IMR-90 (cell line): Measurements from ENCODE around the gene TMEM53. TPM values are rescaled to one million over a fixed set of nuclear protein-coding genes. Genes with fewer than 3 reads are reported as not detected.

ENCODE experiments used
- ATAC-seq: fragments of 200-7000 bp; cut with Tn5 transposase; 2 replicates; pipeline ENCODE4 v1.9.1; 2020; ENCODE audit warnings: low read depth, mild to moderate bottlenecking, moderate library complexity
- BruUV-seq: library from RNA; stranded (reverse); fragments of 400-500 nt; replicated peaks from 2 replicates; lab custom pipeline; 2021; lab: Mats Ljungman, UMichigan
- CTCF ChIA-PET: fragments of 300-600 bp; formaldehyde crosslinking; extraction: SDS; loops from one replicate; lab custom pipeline; 2021; ENCODE audit warnings: antibody characterized with exemption; lab: Yijun Ruan, JAX
- POLR2A ChIA-PET: fragments of 300-600 bp; sonication (Branson Sonifier 250); formaldehyde crosslinking; loops from one replicate; lab custom pipeline; 2022; ENCODE audit warnings: antibody characterized with exemption; ENCODE audit not compliant: unreplicated experiment; lab: Charles Lee
- DNase-seq: peaks from one replicate; pipeline ENCODE4 v3.0.0; 2013
- H2AFZ ChIP-seq: replicated peaks from 2 replicates; pipeline ENCODE3; 2013; ENCODE audit warnings: low read length, mild to moderate bottlenecking; ENCODE audit not compliant: poor library complexity
- H2AK5ac ChIP-seq: 2 replicates; pipeline ENCODE4 v1.6.1; 2013; ENCODE audit warnings: low read depth, low read length, inconsistent platforms
- H2AK9ac ChIP-seq: replicated peaks from 2 replicates; pipeline ENCODE3; 2013; ENCODE audit warnings: mild to moderate bottlenecking, low read depth, low read length, moderate library complexity; ENCODE audit not compliant: poor library complexity
- H2BK120ac ChIP-seq: 2 replicates; pipeline ENCODE4 v1.6.1; 2013; ENCODE audit warnings: low read depth, low read length, inconsistent platforms
- H2BK15ac ChIP-seq: 3 replicates; pipeline ENCODE4 v1.6.1; 2013; ENCODE audit warnings: low read depth, low read length, inconsistent platforms
- H2BK20ac ChIP-seq: 2 replicates; pipeline ENCODE4 v1.6.1; 2013; ENCODE audit warnings: low read depth, mild to moderate bottlenecking, inconsistent platforms, low read length, moderate library complexity
- H2BK5ac ChIP-seq: 2 replicates; pipeline ENCODE4 v1.6.1; 2013; ENCODE audit warnings: mild to moderate bottlenecking, low read depth, low read length, inconsistent platforms; ENCODE audit not compliant: poor library complexity, severe bottlenecking
- H3K14ac ChIP-seq: replicated peaks from 2 replicates; pipeline ENCODE4 v1.6.1; 2013; ENCODE audit warnings: low read depth, low read length, inconsistent platforms
- H3K18ac ChIP-seq: 2 replicates; pipeline ENCODE4 v1.6.1; 2013; ENCODE audit warnings: low read depth, low read length, control low read depth
- H3K23ac ChIP-seq: 2 replicates; pipeline ENCODE4 v1.6.1; 2013; ENCODE audit warnings: low read depth, low read length, inconsistent platforms
- H3K27ac ChIP-seq: 2 replicates; pipeline ENCODE4 v1.5.1; 2013; ENCODE audit warnings: mild to moderate bottlenecking, control low read depth, low read length; ENCODE audit not compliant: insufficient read depth
- H3K27me3 ChIP-seq: 2 replicates; pipeline ENCODE4 v1.6.1; 2013; ENCODE audit warnings: low read length; ENCODE audit not compliant: control insufficient read depth, insufficient read depth
- H3K36me3 ChIP-seq: 2 replicates; pipeline ENCODE4 v1.6.1; 2013; ENCODE audit warnings: low read length, mixed read lengths; ENCODE audit not compliant: control insufficient read depth, insufficient read depth
- H3K4ac ChIP-seq: 2 replicates; pipeline ENCODE4 v1.6.1; 2013; ENCODE audit warnings: low read depth, low read length, inconsistent platforms
- H3K4me1 ChIP-seq: 2 replicates; pipeline ENCODE4 v1.6.1; 2013; ENCODE audit warnings: low read length, mixed read lengths; ENCODE audit not compliant: control insufficient read depth, insufficient read depth
- H3K4me2 ChIP-seq: 2 replicates; pipeline ENCODE4 v1.6.1; 2013; ENCODE audit warnings: low read depth, mild to moderate bottlenecking, control low read depth, low read length, moderate library complexity
- H3K4me3 ChIP-seq: 2 replicates; pipeline ENCODE4 v1.5.1; 2013; ENCODE audit warnings: low read depth, mild to moderate bottlenecking, control low read depth, low read length, moderate library complexity; ENCODE audit not compliant: insufficient read depth
- H3K56ac ChIP-seq: 2 replicates; pipeline ENCODE4 v1.6.1; 2013; ENCODE audit warnings: low read length, inconsistent platforms; ENCODE audit not compliant: insufficient read depth; ENCODE audit errors: extremely low read depth
- H3K79me1 ChIP-seq, 2 experiments: 2 replicates each; pipeline ENCODE4 v1.6.1; 2013; ENCODE audit warnings: low read length in 2 of 2, inconsistent platforms in 1 of 2, low read depth in 1 of 2
- H3K9ac ChIP-seq: 2 replicates; pipeline ENCODE4 v1.6.1; 2013; ENCODE audit warnings: low read depth, low read length, control low read depth
- H3K9me1 ChIP-seq: 2 replicates; pipeline ENCODE4 v1.6.1; 2013; ENCODE audit warnings: low read length, inconsistent platforms; ENCODE audit not compliant: insufficient read depth
- H3K9me3 ChIP-seq: 2 replicates; pipeline ENCODE4 v1.6.1; 2013; ENCODE audit warnings: low read length; ENCODE audit not compliant: control insufficient read depth, insufficient read depth
- H4K20me1 ChIP-seq: 2 replicates; pipeline ENCODE4 v1.6.1; 2013; ENCODE audit warnings: low read length, inconsistent platforms; ENCODE audit not compliant: insufficient read depth
- H4K5ac ChIP-seq: 2 replicates; pipeline ENCODE4 v1.6.1; 2013; ENCODE audit warnings: mild to moderate bottlenecking, low read depth, low read length, control low read depth
- H4K8ac ChIP-seq, 2 experiments: 2 replicates each; pipeline ENCODE4 v1.6.1; 2013; ENCODE audit warnings: low read depth in 2 of 2, low read length in 2 of 2, control low read depth in 1 of 2, inconsistent platforms in 1 of 2
- H4K91ac ChIP-seq: 2 replicates; pipeline ENCODE4 v1.6.1; 2013; ENCODE audit warnings: low read depth, low read length, inconsistent platforms; ENCODE audit not compliant: insufficient read depth
- BHLHE40 ChIP-seq: fragments of 150-350 bp; IDR thresholded peaks from 2 replicates; pipeline ENCODE4 v1.6.1; 2016; ENCODE audit warnings: mild to moderate bottlenecking, low read depth, low read length
- CTCF ChIP-seq: conservative IDR thresholded peaks from 2 replicates; pipeline ENCODE4 v1.5.1; 2012; ENCODE audit warnings: mild to moderate bottlenecking, low read depth, low read length, improper control_type of control experiment
- MAFK ChIP-seq: IDR thresholded peaks from 2 replicates; pipeline ENCODE4 v1.6.1; 2012; ENCODE audit warnings: low read depth, low read length, improper control_type of control experiment
- MAZ ChIP-seq: IDR thresholded peaks from 2 replicates; pipeline ENCODE4 v1.6.1; 2012; ENCODE audit warnings: low read depth, mild to moderate bottlenecking, low read length, improper control_type of control experiment, moderate library complexity, borderline replicate concordance
- NFE2L2 ChIP-seq: fragments of 150-350 bp; IDR thresholded peaks from 2 replicates; pipeline ENCODE4 v1.6.1; 2016; ENCODE audit warnings: low read depth, mild to moderate bottlenecking, low read length
- POLR2A ChIP-seq: IDR thresholded peaks from 2 replicates; pipeline ENCODE4 v1.6.1; 2012; ENCODE audit warnings: mild to moderate bottlenecking, low read depth, low read length
- RAD21 ChIP-seq: IDR thresholded peaks from 2 replicates; pipeline ENCODE4 v1.6.1; 2012; ENCODE audit warnings: low read length, improper control_type of control experiment
- RCOR1 ChIP-seq: IDR thresholded peaks from 2 replicates; pipeline ENCODE4 v1.6.1; 2012; ENCODE audit warnings: mild to moderate bottlenecking, low read length, improper control_type of control experiment; ENCODE audit not compliant: insufficient replicate concordance
- WGBS, 2 experiments: methylation state at CpG; one replicate each; pipeline versions ENCODE4 v1.1.5 to v1.1.7; 2013; ENCODE audit warnings: missing lambda C conversion rate in 2 of 2; ENCODE audit not compliant: insufficient read length in 1 of 2; ENCODE audit errors: extremely low coverage in 2 of 2; 5-methylcytosine and 5-hydroxymethylcytosine counted together
- dilution Hi-C: fragments of 300-500 bp; cut with HindIII; formaldehyde crosslinking; loops from one replicate; pipeline ENCODE4 v1.14.3; 2018; ENCODE audit warnings: low sequenced_read_pairs; ENCODE audit not compliant: unreplicated experiment
- in situ Hi-C: fragments of 300-500 bp; cut with MboI; formaldehyde crosslinking; loops from 3 replicates; pipeline ENCODE4 v1.14.3; 2019; ENCODE audit warnings: low sequenced_read_pairs, inconsistent platforms, mixed read lengths
- intact Hi-C: fragments of 100-400 bp; cut with micrococcal nuclease; formaldehyde crosslinking; loops from 2 replicates; pipeline ENCODE4 v1.10.0; 2022
- polyA plus RNA-seq, 3 experiments: library from polyadenylated mRNA; depleted of rRNA; stranded (reverse); fragments of >200 nt; gene quantifications; 2 replicates each; pipeline ENCODE4 v1.2.3, GENCODE V29; 2012; ENCODE audit warnings: low replicate concordance in 1 of 3
- total RNA-seq: library from RNA; depleted of rRNA; stranded (reverse); fragments of >200 nt; gene quantifications from 2 replicates; pipeline ENCODE4 v1.2.3, GENCODE V29; 2012

TMEM53 gene
- total and polyA plus RNA-seq, 2 of the 4 experiments (the other 2 are of a cell fraction): 2.7 to 6.3 TPM

- in situ Hi-C loops: no loop called here
These were observed 62.4 kb downstream of the TMEM53 start for GRCh38 chr1:44611866-44612265.

More at GRCh38 chr1:44611866-44612265, 62.4 kb downstream of the TMEM53 start:
- ATAC-seq: no peak
- intact Hi-C loops (no loop called here), dilution Hi-C loops (no loop called here)
- Histone ChIP-seq H3K9me1 (no peaks in the 10 kb centered on the region), H2BK120ac (no peak overlapping the region), H3K36me3 (no peaks in the 10 kb centered on the region), H3K18ac (no peak overlapping the region), H3K56ac (no peak overlapping the region), H2BK20ac (no peak overlapping the region), H3K23ac (no peak overlapping the region), H3K27ac (no peak overlapping the region), H4K20me1 (no peaks in the 10 kb centered on the region), H3K14ac (no peak overlapping the region), H3K4ac (no peak overlapping the region), H2AFZ (no peak overlapping the region), H2AK5ac (no peak overlapping the region), H2BK5ac (no peak overlapping the region), H3K9me3 (no peaks in the 10 kb centered on the region), H4K91ac (no peak overlapping the region), H3K27me3 (peaks cover 41% of the 10 kb centered on the region), H3K79me1 (no peaks in the 10 kb centered on the region), H4K8ac (no peak overlapping the region), H2AK9ac (no peak overlapping the region), H3K9ac (no peak overlapping the region), H3K4me2 (no peak overlapping the region), H2BK15ac (no peak overlapping the region), H4K5ac (no peak overlapping the region), H3K4me1 (peaks cover 2% of the 10 kb centered on the region), H3K4me3 (no peak overlapping the region)
- 20% methylated on average over 1 of the region's 4 CpGs; no CpG with 5 or more reads in 1 of the 2 experiments for WGBS, 2 experiments
- no peak for DNase-seq
- ChIA-PET POLR2A (no interaction called here), CTCF (interaction anchor here (0.6 to 5.0 kb wide), 3 partner anchors 10 to 104 kb away, joined by 3 to 39 read pairs (median 3); no protein-coding TSS in a partner anchor)
- TF ChIP-seq MAFK (no peak), NFE2L2 (no peak), POLR2A (no peak), MAZ (no peak), BHLHE40 (no peak), RCOR1 (no peak), RAD21 (no peak), CTCF (no peak)
- no TSS peak for BruUV-seq
